Measurements from ENCODE around the gene PTPN4. TPM values are rescaled to one million over a fixed set of nuclear protein-coding genes. Genes with fewer than 3 reads are reported as not detected.

Gene PTPN4
- total and polyA plus RNA-seq, 2 of the 8 experiments (the other 6 are each of a cell fraction or from before 2014, with no cell fraction given): 28.5 to 105 TPM

DNA sequence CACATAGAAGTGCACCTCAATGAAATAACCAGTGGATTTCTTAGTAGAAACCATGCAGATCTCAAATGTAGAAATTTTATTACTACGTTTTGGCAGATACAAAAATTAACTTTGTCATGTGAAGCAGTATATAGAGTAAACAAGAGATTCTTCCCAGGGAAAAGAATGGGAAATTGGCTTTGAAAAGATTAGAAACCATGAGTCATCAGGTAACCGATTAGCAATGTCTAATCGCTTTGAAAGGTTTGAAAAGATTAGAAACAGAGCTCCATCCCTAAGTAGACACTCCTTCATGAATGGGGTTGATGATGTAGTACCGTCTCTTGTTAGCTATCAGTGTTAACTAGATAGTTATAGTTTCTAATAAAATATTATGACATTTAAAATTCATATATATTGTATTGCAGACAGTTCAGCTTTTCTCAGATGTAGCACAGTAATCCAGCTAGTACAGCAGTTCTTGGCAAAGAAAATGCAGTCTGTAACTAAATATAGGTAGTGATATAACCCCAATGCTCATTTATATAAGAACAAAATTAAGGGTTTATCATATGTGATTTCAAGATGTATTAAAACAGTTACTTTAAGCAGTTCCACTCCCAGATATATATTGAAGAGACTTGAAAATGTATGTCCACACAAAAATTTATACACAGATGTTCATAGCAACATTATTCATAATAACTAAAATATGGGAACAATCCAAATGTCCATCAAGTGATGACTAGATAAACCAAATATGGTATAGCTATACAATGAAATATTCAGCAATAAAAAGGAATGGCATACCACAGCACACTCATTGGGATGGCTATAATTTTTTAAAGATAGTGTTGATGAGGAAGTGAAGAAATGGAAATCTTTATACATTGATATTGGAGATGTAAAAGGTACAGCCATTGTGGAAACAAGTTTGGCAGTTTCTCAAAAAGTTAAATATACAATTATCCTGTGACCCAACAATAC is 113.9 kb downstream of the PTPN4 start:
- no peak overlapping the region for H3K23ac ChIP-seq (ENCODE audit: insufficient read length)
- no peak overlapping the region for H3K27ac ChIP-seq (ENCODE audit: low read depth, low read length)
- TF ChIP-seq, protein P1, sequence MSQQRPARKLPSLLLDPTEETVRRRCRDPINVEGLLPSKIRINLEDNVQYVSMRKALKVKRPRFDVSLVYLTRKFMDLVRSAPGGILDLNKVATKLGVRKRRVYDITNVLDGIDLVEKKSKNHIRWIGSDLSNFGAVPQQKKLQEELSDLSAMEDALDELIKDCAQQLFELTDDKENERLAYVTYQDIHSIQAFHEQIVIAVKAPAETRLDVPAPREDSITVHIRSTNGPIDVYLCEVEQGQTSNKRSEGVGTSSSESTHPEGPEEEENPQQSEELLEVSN (IDR thresholded peaks at IDR 0.05): no peak
- H3K4me3 ChIP-seq (ENCODE audit: extremely low read depth in 1 of 4, insufficient read depth in 2 of 4, low read depth in 3 of 4, low read length in 4 of 4): no peak overlapping the region
- H2AK5ac ChIP-seq (ENCODE audit: low read depth, low read length): no peak overlapping the region
- H3K56ac ChIP-seq (replicated peaks; ENCODE audit: insufficient read length, low read depth, low read length): no peak overlapping the region
- no peaks in the 10 kb centered on the region for H3K27me3 ChIP-seq (replicated peaks in 1 of 4; ENCODE audit: control insufficient read depth in 3 of 4, extremely low read depth in 1 of 4, insufficient read depth in 3 of 4, low read length in 3 of 4)
- H3K9me3 ChIP-seq (ENCODE audit: insufficient read depth in 2 of 2, low read depth in 1 of 2, low read length in 1 of 2): no peaks in the 10 kb centered on the region
- no peak overlapping the region for H4K91ac ChIP-seq (replicated peaks; ENCODE audit: insufficient read length, low read length)
- no peak for DNase-seq (ENCODE audit: low read depth in 1 of 2, low spot score in 2 of 2)
- H4K8ac ChIP-seq (ENCODE audit: extremely low read depth, insufficient read depth, low read length): no peak overlapping the region
- no peaks in the 10 kb centered on the region; the same call in 1 of the 2 replicates for H3K23me2 ChIP-seq (ENCODE audit: low read depth, low read length)
- H3K36me3 ChIP-seq (ENCODE audit: control insufficient read depth in 2 of 4, insufficient read depth in 4 of 4, low read length in 3 of 4): no peaks in the 10 kb centered on the region
- ChIA-PET CTCF (ENCODE audit: partially characterized antibody) (interaction anchor here (1.3 kb wide), 1 partner anchor 9 kb away, joined by 3 read pairs; no protein-coding TSS in a partner anchor), POLR2A (ENCODE audit: partially characterized antibody) (interaction anchor here (1.9 kb wide), 1 partner anchor 10 kb away, joined by 6 read pairs; no protein-coding TSS in a partner anchor)
- no peak overlapping the region for H4K5ac ChIP-seq (ENCODE audit: insufficient read length, low read depth, low read length)
- no peak overlapping the region for H3K18ac ChIP-seq (ENCODE audit: extremely low read depth, low read length)
- no peak overlapping the region for H2BK120ac ChIP-seq (replicated peaks; ENCODE audit: low read depth, low read length)
- H2BK12ac ChIP-seq (ENCODE audit: low read depth, low read length): no peak overlapping the region
- no peak overlapping the region for H2BK20ac ChIP-seq (ENCODE audit: low read length)
- no peak overlapping the region for H3K9ac ChIP-seq (replicated peaks in 1 of 4; ENCODE audit: extremely low read depth in 1 of 4, low read depth in 3 of 4, low read length in 3 of 4)
- WGBS, 2 experiments (ENCODE audit: extremely low coverage in 1 of 2, insufficient coverage in 1 of 2, insufficient read length in 1 of 2, insufficient replicate concordance in 2 of 2, low coverage in 1 of 2, low lambda C conversion rate in 2 of 2, missing lambda C conversion rate in 1 of 2): 92% methylated on average over 4 of the region's 4 CpGs; no CpG with 5 or more reads in 1 of the 2 experiments
- H3K79me2 ChIP-seq (ENCODE audit: control insufficient read depth in 1 of 2, insufficient read depth in 2 of 2, low read length in 2 of 2): peaks cover 0 to 95% of the 10 kb centered on the region in 2 experiments; a peak in 3 of 4 replicates
- H4K20me1 ChIP-seq (replicated peaks in 1 of 2; ENCODE audit: control insufficient read depth in 1 of 2, insufficient read depth in 2 of 2, low read length in 2 of 2): peaks cover 0 to 2% of the 10 kb centered on the region in 2 experiments
- no peak overlapping the region for H3K4me2 ChIP-seq (ENCODE audit: insufficient read depth in 1 of 2, low read depth in 2 of 2, low read length in 2 of 2)
- H2BK15ac ChIP-seq (ENCODE audit: low read length): no peak overlapping the region
- no peak overlapping the region for H3K4ac ChIP-seq (replicated peaks; ENCODE audit: insufficient read length, low read depth, low read length)
- no peaks in the 10 kb centered on the region for H3K79me1 ChIP-seq (ENCODE audit: low read depth, low read length)
- no peak overlapping the region for H2BK5ac ChIP-seq (ENCODE audit: low read depth, low read length)
- H2AFZ ChIP-seq (ENCODE audit: low read length): no peak overlapping the region
- FAIRE-seq: no peak
- no peak overlapping the region for H3K14ac ChIP-seq (ENCODE audit: insufficient read length)
- no peaks in the 10 kb centered on the region for H3K4me1 ChIP-seq (replicated peaks in 1 of 4; ENCODE audit: control insufficient read depth in 3 of 4, insufficient read depth in 4 of 4, low read length in 3 of 4)

Data from H1 (cell line).